Caco-2 (cell line): ENCODE results near the gene MARCHF2. TPM values are rescaled to one million over a fixed set of nuclear protein-coding genes. Genes with fewer than 3 reads are reported as not detected.

Experiments
- BruUV-seq: library from RNA; stranded (reverse); fragments of 400-500 nt; replicated peaks from 2 replicates; lab custom pipeline; 2021; lab: Mats Ljungman, UMichigan
- CTCF ChIA-PET: fragments of 300-600 bp; sonication (Branson Sonifier 250); formaldehyde crosslinking; loops from one replicate; lab custom pipeline; 2022; ENCODE audit warnings: antibody characterized with exemption; lab: Charles Lee
- POLR2A ChIA-PET: fragments of 300-600 bp; sonication (Branson Sonifier 250); formaldehyde crosslinking; loops from one replicate; lab custom pipeline; 2022; ENCODE audit warnings: antibody characterized with exemption; lab: Charles Lee
- DNase-seq, 2 experiments: peaks; one replicate each; pipeline versions ENCODE4 v3.0.0 to v3.0.0-alpha.2; 2020 to 2022
- H3K27me3 ChIP-seq: replicated peaks from 2 replicates; pipeline ENCODE4 v1.6.0; 2011; ENCODE audit warnings: low read length; ENCODE audit not compliant: control insufficient read depth, insufficient read depth
- H3K36me3 ChIP-seq: 2 replicates; pipeline ENCODE4 v1.5.1; 2011; ENCODE audit warnings: low read length; ENCODE audit not compliant: control insufficient read depth, insufficient read depth
- H3K4me1 ChIP-seq: fragments of 250-450 bp; sonication (Bioruptor Pico); 2 replicates; pipeline ENCODE4 v1.5.1; 2020; ENCODE audit warnings: mild to moderate bottlenecking
- H3K4me3 ChIP-seq: 2 replicates; pipeline ENCODE4 v1.5.1; 2011; ENCODE audit warnings: low read depth, mild to moderate bottlenecking, control low read depth, low read length
- H3K9me3 ChIP-seq: fragments of 250-450 bp; sonication (Bioruptor Pico); 2 replicates; pipeline ENCODE4 v1.5.1; 2020; ENCODE audit warnings: mild to moderate bottlenecking, moderate library complexity
- H3K27ac Mint-ChIP-seq: one replicate; pipeline ENCODE4 v1.8.0; 2022; ENCODE audit warnings: mixed read lengths; ENCODE audit not compliant: unreplicated experiment
- H3K27me3 Mint-ChIP-seq: one replicate; pipeline ENCODE4 v1.8.0; 2022; ENCODE audit warnings: mixed read lengths; ENCODE audit not compliant: insufficient read depth, unreplicated experiment
- H3K36me3 Mint-ChIP-seq: one replicate; pipeline ENCODE4 v1.8.0; 2022; ENCODE audit warnings: mild to moderate bottlenecking, mixed read lengths; ENCODE audit not compliant: insufficient read depth, unreplicated experiment
- H3K4me1 Mint-ChIP-seq: one replicate; pipeline ENCODE4 v1.8.0; 2022; ENCODE audit warnings: low read depth, mixed read lengths; ENCODE audit not compliant: unreplicated experiment
- H3K4me3 Mint-ChIP-seq: one replicate; pipeline ENCODE4 v1.8.0; 2022; ENCODE audit warnings: mild to moderate bottlenecking, moderate library complexity, mixed read lengths; ENCODE audit not compliant: unreplicated experiment
- H3K9me3 Mint-ChIP-seq: one replicate; pipeline ENCODE4 v1.8.0; 2022; ENCODE audit warnings: mixed read lengths; ENCODE audit not compliant: unreplicated experiment
- intact Hi-C: fragments of 100-400 bp; cut with micrococcal nuclease; formaldehyde crosslinking; loops from one replicate; pipeline ENCODE4 v1.10.0; 2022; ENCODE audit not compliant: unreplicated experiment
- total RNA-seq: library from RNA; stranded (reverse); gene quantifications from 2 replicates; pipeline ENCODE4 v1.2.3, GENCODE V29; 2022
- TF ChIP-seq, protein P1 (sequence below), 2 experiments: fragments of 200-600 bp in 1 of 2; IDR thresholded peaks; 1 replicate in 1 of 2; 2 replicates in 1 of 2; pipeline versions ENCODE4 v1.5.1 to v1.8.0; 2011 to 2022; ENCODE audit warnings: antibody characterized with exemption in 1 of 2, control low read depth in 1 of 2, inconsistent platforms in 1 of 2, low read depth in 1 of 2, low read length in 1 of 2, mild to moderate bottlenecking in 1 of 2, moderate library complexity in 1 of 2; ENCODE audit not compliant: insufficient read depth in 1 of 2, severe bottlenecking in 1 of 2, unreplicated experiment in 1 of 2

MARCHF2 gene
- total RNA-seq, 1 experiment from 2014 or later = 13.8 TPM

DNA sequence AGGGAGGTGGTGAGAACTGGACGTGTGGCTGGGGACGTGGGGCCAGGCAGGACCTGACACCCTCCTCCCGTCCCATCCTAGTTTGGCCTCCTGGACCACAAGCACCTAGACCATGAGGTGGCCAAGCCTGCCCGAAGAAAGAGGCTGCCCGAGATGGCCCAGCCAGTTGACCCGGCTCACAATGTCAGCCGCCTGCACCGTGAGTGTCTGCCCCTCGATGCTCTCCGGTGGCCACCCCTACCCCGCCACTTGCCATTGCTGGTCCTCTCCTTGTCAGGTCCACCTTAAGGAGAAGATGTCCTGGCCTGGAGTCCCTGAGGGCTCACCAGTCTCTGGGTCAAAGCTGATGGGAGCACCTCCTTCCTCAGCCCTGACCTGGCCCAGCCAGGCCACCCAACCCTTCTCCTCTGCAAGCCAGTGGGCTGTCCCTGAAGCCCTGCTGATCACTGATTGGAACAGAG is 47.0 kb upstream of the MARCHF2 start:
- TF ChIP-seq, protein P1, sequence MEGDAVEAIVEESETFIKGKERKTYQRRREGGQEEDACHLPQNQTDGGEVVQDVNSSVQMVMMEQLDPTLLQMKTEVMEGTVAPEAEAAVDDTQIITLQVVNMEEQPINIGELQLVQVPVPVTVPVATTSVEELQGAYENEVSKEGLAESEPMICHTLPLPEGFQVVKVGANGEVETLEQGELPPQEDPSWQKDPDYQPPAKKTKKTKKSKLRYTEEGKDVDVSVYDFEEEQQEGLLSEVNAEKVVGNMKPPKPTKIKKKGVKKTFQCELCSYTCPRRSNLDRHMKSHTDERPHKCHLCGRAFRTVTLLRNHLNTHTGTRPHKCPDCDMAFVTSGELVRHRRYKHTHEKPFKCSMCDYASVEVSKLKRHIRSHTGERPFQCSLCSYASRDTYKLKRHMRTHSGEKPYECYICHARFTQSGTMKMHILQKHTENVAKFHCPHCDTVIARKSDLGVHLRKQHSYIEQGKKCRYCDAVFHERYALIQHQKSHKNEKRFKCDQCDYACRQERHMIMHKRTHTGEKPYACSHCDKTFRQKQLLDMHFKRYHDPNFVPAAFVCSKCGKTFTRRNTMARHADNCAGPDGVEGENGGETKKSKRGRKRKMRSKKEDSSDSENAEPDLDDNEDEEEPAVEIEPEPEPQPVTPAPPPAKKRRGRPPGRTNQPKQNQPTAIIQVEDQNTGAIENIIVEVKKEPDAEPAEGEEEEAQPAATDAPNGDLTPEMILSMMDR (IDR thresholded peaks at IDR 0.05; ENCODE audit: insufficient read depth in 1 of 2, low read depth in 1 of 2, low read length in 1 of 2, severe bottlenecking in 1 of 2, unreplicated experiment in 1 of 2) = no peak
- H3K4me3 ChIP-seq = no peak overlapping the region
- Mint-ChIP-seq H3K27me3 (no peaks in the 10 kb centered on the region), H3K27ac (no peak overlapping the region), H3K36me3 (peaks cover 6% of the 10 kb centered on the region), H3K4me3 (no peak overlapping the region), H3K9me3 (no peaks in the 10 kb centered on the region), H3K4me1 (peaks cover 7% of the 10 kb centered on the region)
- no peaks in the 10 kb centered on the region for H3K4me1 ChIP-seq
- DNase-seq = no peak
- intact Hi-C loops = no loop called here
- no peaks in the 10 kb centered on the region for H3K36me3 ChIP-seq
- no peaks in the 10 kb centered on the region for H3K9me3 ChIP-seq
- no TSS peak for BruUV-seq
- no peaks in the 10 kb centered on the region for H3K27me3 ChIP-seq
- ChIA-PET POLR2A (no interaction called here), CTCF (no interaction called here)

DNA sequence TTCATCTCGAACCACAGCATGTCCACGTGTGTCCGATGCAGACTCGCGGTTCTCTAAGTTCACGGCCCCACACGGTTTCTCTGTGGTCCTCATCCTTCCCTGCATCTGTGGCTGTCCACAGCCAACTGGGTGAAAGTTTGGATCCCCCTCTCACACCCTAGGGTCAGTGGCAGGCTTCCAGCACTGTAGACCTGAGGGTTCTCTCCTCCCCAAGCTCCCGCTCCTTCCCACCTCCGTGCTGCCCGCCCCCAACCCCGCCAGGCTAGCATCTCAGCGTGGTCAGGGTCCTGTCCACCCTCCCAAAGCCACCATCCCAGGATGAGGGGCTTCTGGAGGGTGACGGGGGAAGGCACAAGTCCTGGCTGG is 46.2 kb upstream of the MARCHF2 start:
- Mint-ChIP-seq H3K4me3 (no peak overlapping the region), H3K4me1 (peaks cover 7% of the 10 kb centered on the region), H3K27me3 (no peaks in the 10 kb centered on the region), H3K9me3 (no peaks in the 10 kb centered on the region), H3K36me3 (peaks cover 6% of the 10 kb centered on the region), H3K27ac (no peak overlapping the region)
- no peaks in the 10 kb centered on the region for H3K27me3 ChIP-seq
- DNase-seq = no peak
- H3K36me3 ChIP-seq = no peaks in the 10 kb centered on the region
- TF ChIP-seq, protein P1 (IDR thresholded peaks at IDR 0.05; ENCODE audit: insufficient read depth in 1 of 2, low read depth in 1 of 2, low read length in 1 of 2, severe bottlenecking in 1 of 2, unreplicated experiment in 1 of 2) = no peak
- no peaks in the 10 kb centered on the region for H3K4me1 ChIP-seq
- intact Hi-C loops = no loop called here
- no peaks in the 10 kb centered on the region for H3K9me3 ChIP-seq
- CTCF ChIA-PET = no interaction called here
- no TSS peak for BruUV-seq
- POLR2A ChIA-PET = no interaction called here
- H3K4me3 ChIP-seq = no peak overlapping the region

DNA sequence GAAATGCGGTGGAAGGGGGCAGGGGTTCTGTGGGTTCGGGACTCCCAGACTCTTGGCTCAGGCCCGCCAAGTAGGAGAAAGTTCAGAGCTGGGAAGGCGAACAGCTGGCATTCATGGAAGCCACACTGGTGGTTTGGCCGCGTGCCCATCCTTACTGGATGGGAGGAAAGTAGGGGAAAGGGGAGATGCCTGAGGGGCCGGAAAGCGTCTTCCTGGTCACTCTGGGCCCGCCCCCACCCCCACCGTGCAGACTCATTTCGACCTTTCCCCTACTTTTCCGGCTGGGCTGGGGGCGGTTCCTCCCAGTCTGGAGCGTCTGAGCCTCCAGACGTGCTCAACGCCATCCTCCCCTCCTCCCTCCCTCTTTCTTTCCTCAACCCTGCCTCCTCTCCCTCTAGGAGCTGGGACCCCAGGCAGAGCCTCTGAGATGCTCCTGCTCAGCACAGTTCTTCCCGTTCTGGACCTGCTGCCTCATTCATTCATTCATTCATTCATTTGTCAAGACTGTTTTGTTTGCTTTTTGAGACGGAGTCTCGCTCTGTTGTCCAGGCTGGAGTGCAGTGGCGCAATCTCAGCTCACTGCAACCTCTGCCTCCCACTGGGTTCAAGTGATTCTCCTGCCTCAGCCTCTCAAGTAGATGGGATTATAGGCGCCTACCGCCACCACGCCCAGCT is 45.6 kb upstream of the MARCHF2 start:
- H3K9me3 Mint-ChIP-seq = no peaks in the 10 kb centered on the region
- peaks cover 6% of the 10 kb centered on the region for H3K36me3 Mint-ChIP-seq
- no TSS peak for BruUV-seq
- CTCF ChIA-PET = no interaction called here
- TF ChIP-seq, protein P1 (IDR thresholded peaks at IDR 0.05; ENCODE audit: insufficient read depth in 1 of 2, low read depth in 1 of 2, low read length in 1 of 2, severe bottlenecking in 1 of 2, unreplicated experiment in 1 of 2) = no peak
- Histone ChIP-seq H3K4me1 (no peaks in the 10 kb centered on the region), H3K9me3 (no peaks in the 10 kb centered on the region), H3K27me3 (no peaks in the 10 kb centered on the region), H3K36me3 (no peaks in the 10 kb centered on the region), H3K4me3 (no peak overlapping the region)
- H3K27me3 Mint-ChIP-seq = no peaks in the 10 kb centered on the region
- peaks cover 7% of the 10 kb centered on the region for H3K4me1 Mint-ChIP-seq
- no peak overlapping the region for H3K4me3 Mint-ChIP-seq
- POLR2A ChIA-PET = no interaction called here
- no peak overlapping the region for H3K27ac Mint-ChIP-seq
- DNase-seq = no peak
- intact Hi-C loops = no loop called here
